HepG2 (cell line): ENCODE data around the gene RPS28.

Experiments
- ARNT ChIP-seq: fragments of 450-650 bp; IDR thresholded peaks from 2 replicates; pipeline ENCODE4 v1.6.1; 2017
- RARA ChIP-seq: IDR thresholded peaks from 2 replicates; pipeline ENCODE4 v1.6.1; 2016; ENCODE audit warnings: missing genetic modification reagents, missing compliant biosample characterization
- TOE1 ChIP-seq: sonication (generic); formaldehyde crosslinking; IDR thresholded peaks from 2 replicates; pipeline ENCODE4 v1.4.0; 2020; ENCODE audit warnings: mild to moderate bottlenecking, missing genetic modification reagents
- ZNF253 ChIP-seq: sonication (generic); formaldehyde crosslinking; IDR thresholded peaks from 2 replicates; pipeline ENCODE4 v1.8.0; 2022; ENCODE audit warnings: mild to moderate bottlenecking, missing genetic modification reagents, borderline replicate concordance
- ZNF282 ChIP-seq: fragments of 450-650 bp; IDR thresholded peaks from 2 replicates; pipeline ENCODE4 v1.6.1; 2018; ENCODE audit not compliant: partially characterized antibody
- ZNF792 ChIP-seq: IDR thresholded peaks from 2 replicates; pipeline ENCODE4 v1.6.1; 2016
- TF ChIP-seq, protein P1 (sequence below): sonication (generic); formaldehyde crosslinking; IDR thresholded peaks from 2 replicates; pipeline ENCODE4 v1.5.0; 2020; ENCODE audit warnings: mild to moderate bottlenecking, missing genetic modification reagents, moderate library complexity

DNA sequence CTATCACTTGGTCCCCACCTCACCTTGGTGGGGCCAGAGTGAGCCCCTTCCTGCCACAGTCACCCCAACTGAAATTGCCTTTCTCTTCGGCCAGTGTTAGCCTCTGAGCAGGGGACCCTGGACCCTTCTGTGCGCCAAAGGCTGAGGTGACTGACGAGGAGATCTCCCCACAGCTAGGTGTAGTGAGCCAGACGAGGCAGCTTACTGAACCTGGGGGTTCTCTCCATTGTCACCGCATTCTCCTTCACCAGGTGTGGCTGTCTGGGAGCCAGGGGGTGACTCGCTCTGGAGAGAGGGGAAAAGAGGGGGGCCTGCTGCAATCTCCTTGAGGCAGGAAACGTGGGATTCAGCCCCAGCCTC is 1.3 kb downstream of the RPS28 start:
- TF ChIP-seq ARNT, result no peak
- no peak for TF ChIP-seq ZNF792
- TF ChIP-seq, protein P1, sequence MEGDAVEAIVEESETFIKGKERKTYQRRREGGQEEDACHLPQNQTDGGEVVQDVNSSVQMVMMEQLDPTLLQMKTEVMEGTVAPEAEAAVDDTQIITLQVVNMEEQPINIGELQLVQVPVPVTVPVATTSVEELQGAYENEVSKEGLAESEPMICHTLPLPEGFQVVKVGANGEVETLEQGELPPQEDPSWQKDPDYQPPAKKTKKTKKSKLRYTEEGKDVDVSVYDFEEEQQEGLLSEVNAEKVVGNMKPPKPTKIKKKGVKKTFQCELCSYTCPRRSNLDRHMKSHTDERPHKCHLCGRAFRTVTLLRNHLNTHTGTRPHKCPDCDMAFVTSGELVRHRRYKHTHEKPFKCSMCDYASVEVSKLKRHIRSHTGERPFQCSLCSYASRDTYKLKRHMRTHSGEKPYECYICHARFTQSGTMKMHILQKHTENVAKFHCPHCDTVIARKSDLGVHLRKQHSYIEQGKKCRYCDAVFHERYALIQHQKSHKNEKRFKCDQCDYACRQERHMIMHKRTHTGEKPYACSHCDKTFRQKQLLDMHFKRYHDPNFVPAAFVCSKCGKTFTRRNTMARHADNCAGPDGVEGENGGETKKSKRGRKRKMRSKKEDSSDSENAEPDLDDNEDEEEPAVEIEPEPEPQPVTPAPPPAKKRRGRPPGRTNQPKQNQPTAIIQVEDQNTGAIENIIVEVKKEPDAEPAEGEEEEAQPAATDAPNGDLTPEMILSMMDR (CRISPR knock-in tag), result no peak
- no peak for TF ChIP-seq ZNF282
- TF ChIP-seq ZNF253 (CRISPR knock-in tag), result no peak
- no peak for TF ChIP-seq TOE1
- TF ChIP-seq RARA, result no peak
